Right hindlimb (tissue), 1 donor: Measurements from ENCODE around the gene UBIAD1.
"Not testable (repeated sequence)": the region's sequence is repeated elsewhere in the genome, so short reads cannot be mapped to it uniquely, and the experiment has no call there.

Experiments used
- DNase-seq: peaks from one replicate; pipeline ENCODE4 v3.0.0-alpha.2; 2018

The UBIAD1 gene

GRCh38 chr1:11280719-11281376 lies 7.8 kb downstream of the UBIAD1 start:
- no peak for DNase-seq

GRCh38 chr1:11281518-11282331 lies 8.7 kb downstream of the UBIAD1 start:
- peak; percentile 31 for DNase-seq

GRCh38 chr1:11283151-11283550 lies 10.2 kb downstream of the UBIAD1 start:
- no peak for DNase-seq

- DNase-seq = no peak
These were observed 11.8 kb downstream of the UBIAD1 start for GRCh38 chr1:11284784-11285183.

GRCh38 chr1:11285883-11286734 lies 13.1 kb downstream of the UBIAD1 start:
- DNase-seq = no peak

GRCh38 chr1:11286735-11287410 lies 13.9 kb downstream of the UBIAD1 start:
- no peak for DNase-seq

- DNase-seq = no peak
These were observed 16.1 kb downstream of the UBIAD1 start for GRCh38 chr1:11289064-11289463.

- no peak for DNase-seq
These were observed 18.1 kb downstream of the UBIAD1 start for GRCh38 chr1:11291049-11291448.

- no peak for DNase-seq
These were observed 20.9 kb downstream of the UBIAD1 start for GRCh38 chr1:11293856-11294255.

GRCh38 chr1:11294951-11295350 lies 22.0 kb downstream of the UBIAD1 start:
- DNase-seq = no peak

- no peak for DNase-seq
These were observed 22.9 kb downstream of the UBIAD1 start for GRCh38 chr1:11295905-11296304.

- DNase-seq = not testable (repeated sequence)
These were observed 24.8 kb downstream of the UBIAD1 start for GRCh38 chr1:11297774-11298173.

GRCh38 chr1:11298390-11299224 lies 25.6 kb downstream of the UBIAD1 start:
- DNase-seq = no peak

GRCh38 chr1:11299225-11299574 lies 26.2 kb downstream of the UBIAD1 start:
- no peak for DNase-seq

GRCh38 chr1:11301601-11302000 lies 28.6 kb downstream of the UBIAD1 start:
- DNase-seq = no peak

- DNase-seq = no peak
These were observed 29.4 kb downstream of the UBIAD1 start for GRCh38 chr1:11302366-11302765.

GRCh38 chr1:11305516-11305915 lies 32.5 kb downstream of the UBIAD1 start:
- DNase-seq = not testable (repeated sequence)

GRCh38 chr1:11307852-11308251 lies 34.9 kb downstream of the UBIAD1 start:
- no peak for DNase-seq

GRCh38 chr1:11308699-11309224 lies 35.8 kb downstream of the UBIAD1 start:
- no peak for DNase-seq

GRCh38 chr1:11309385-11309784 lies 36.4 kb downstream of the UBIAD1 start:
- DNase-seq = no peak
